MM.1S (cell line): Measurements from ENCODE around the gene IPO9.
A peak's percentile ranks its signal among the peaks of the same experiment; 100 is the strongest.

Experiments used
- DNase-seq: peaks from one replicate; pipeline ENCODE4 v3.0.0-alpha.2; 2015
- H2AFZ ChIP-seq: fragments of 300-600 bp; sonication (generic); 2 replicates; pipeline ENCODE4 v1.6.0; 2016; ENCODE audit warnings: antibody characterized with exemption, low read length
- H3F3A ChIP-seq: fragments of 300-600 bp; sonication (generic); 2 replicates; pipeline ENCODE4 v1.6.1; 2016; ENCODE audit warnings: mild to moderate bottlenecking, antibody characterized with exemption, low read length, moderate library complexity, mixed read lengths; ENCODE audit not compliant: insufficient read depth
- H3K27ac ChIP-seq: fragments of 300-600 bp; sonication (generic); 2 replicates; pipeline ENCODE4 v1.5.1; 2016; ENCODE audit warnings: mild to moderate bottlenecking, low read length
- H3K27me3 ChIP-seq: fragments of 300-600 bp; sonication (generic); replicated peaks from 2 replicates; pipeline ENCODE4 v1.6.0; 2016; ENCODE audit warnings: low read length; ENCODE audit not compliant: insufficient read depth
- H3K36me3 ChIP-seq: fragments of 300-600 bp; sonication (generic); replicated peaks from 2 replicates; pipeline ENCODE4 v1.6.1; 2016; ENCODE audit warnings: mild to moderate bottlenecking, low read length, mixed read lengths; ENCODE audit not compliant: insufficient read depth
- H3K4me1 ChIP-seq: fragments of 300-600 bp; sonication (generic); 2 replicates; pipeline ENCODE4 v1.6.1; 2016; ENCODE audit warnings: low read length, mixed read lengths
- H3K4me2 ChIP-seq: fragments of 300-600 bp; sonication (generic); 2 replicates; pipeline ENCODE4 v1.6.0; 2016; ENCODE audit warnings: low read depth, low read length
- H3K4me3 ChIP-seq: fragments of 300-600 bp; sonication (generic); 2 replicates; pipeline ENCODE4 v1.5.1; 2016; ENCODE audit warnings: low read length, mixed read lengths
- H3K79me2 ChIP-seq: fragments of 300-600 bp; sonication (generic); 2 replicates; pipeline ENCODE4 v1.6.1; 2016; ENCODE audit warnings: mixed run types, low read length, mixed read lengths
- H3K9ac ChIP-seq: fragments of 300-600 bp; sonication (generic); 2 replicates; pipeline ENCODE4 v1.6.1; 2016; ENCODE audit warnings: low read length, mixed read lengths
- H3K9me2 ChIP-seq: fragments of 300-600 bp; sonication (generic); replicated peaks from 2 replicates; pipeline ENCODE4 v1.6.1; 2016; ENCODE audit warnings: mild to moderate bottlenecking, low read length, mixed read lengths; ENCODE audit not compliant: insufficient read depth
- H3K9me3 ChIP-seq: fragments of 300-600 bp; sonication (generic); replicated peaks from 2 replicates; pipeline ENCODE4 v1.6.1; 2016; ENCODE audit warnings: mild to moderate bottlenecking, low read length, mixed read lengths; ENCODE audit not compliant: insufficient read depth
- H4K20me1 ChIP-seq: fragments of 300-600 bp; sonication (generic); 2 replicates; pipeline ENCODE4 v1.6.1; 2016; ENCODE audit warnings: mild to moderate bottlenecking, low read length, moderate library complexity, mixed read lengths; ENCODE audit not compliant: insufficient read depth
- EZH2 ChIP-seq: fragments of 300-600 bp; sonication (generic); optimal IDR thresholded peaks from 2 replicates; pipeline ENCODE3; 2017; ENCODE audit warnings: low read depth, mild to moderate bottlenecking, antibody characterized with exemption, low read length, mixed read lengths
- EZH2phosphoT487 ChIP-seq: fragments of 300-600 bp; sonication (generic); IDR thresholded peaks from 2 replicates; pipeline ENCODE4 v1.6.1; 2018; ENCODE audit warnings: antibody characterized with exemption, low read length
- TF ChIP-seq, protein P1 (sequence below): fragments of 300-600 bp; sonication (generic); IDR thresholded peaks from 2 replicates; pipeline ENCODE4 v1.5.1; 2016; ENCODE audit warnings: antibody characterized with exemption, low read length, mixed read lengths

The IPO9 gene

DNA sequence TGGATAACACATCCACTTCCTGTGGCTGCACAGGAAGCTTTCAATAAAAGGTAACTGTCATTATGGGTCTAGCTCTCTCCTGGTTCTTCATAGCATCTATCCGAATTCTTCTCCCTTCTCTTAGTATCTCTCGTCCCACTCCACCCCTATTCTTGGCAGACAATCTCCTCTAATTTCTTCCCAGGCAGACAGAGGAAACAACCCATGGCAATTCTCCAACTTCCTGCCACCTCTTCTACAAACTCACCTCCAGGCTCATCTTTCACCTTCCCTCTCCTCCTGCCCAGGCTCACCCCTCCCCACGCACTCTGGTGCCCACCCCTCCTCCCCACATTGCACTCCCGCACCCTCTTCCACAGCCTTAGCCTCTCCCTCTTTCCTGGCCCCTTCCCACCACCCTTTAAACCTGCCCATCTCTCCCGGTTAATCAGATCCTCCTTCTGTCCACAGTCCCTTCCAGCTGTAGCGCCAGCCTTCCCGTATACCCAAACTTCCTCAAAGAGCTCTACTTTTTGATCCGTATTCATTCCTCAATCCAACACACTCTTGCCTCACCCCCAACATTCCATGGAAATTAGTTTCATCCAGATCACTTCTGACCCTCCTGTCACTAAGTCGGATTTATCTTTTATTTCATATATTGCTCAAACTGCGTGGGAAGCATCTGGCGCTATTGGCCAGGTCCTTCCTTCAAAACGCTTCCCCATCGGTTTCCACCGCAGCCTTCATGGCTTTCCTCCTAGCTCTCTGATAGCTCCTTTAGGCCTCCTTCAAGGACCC is 85.7 kb downstream of the IPO9 start:
- DNase-seq, result no peak
- Histone ChIP-seq H3K9me2 (no peaks in the 10 kb centered on the region), H3K36me3 (no peaks in the 10 kb centered on the region), H3K4me2 (no peak overlapping the region), H4K20me1 (no peaks in the 10 kb centered on the region), H3K4me1 (peaks cover 4% of the 10 kb centered on the region; the same call in 1 of the 2 replicates), H3K27me3 (no peaks in the 10 kb centered on the region), H3K4me3 (no peak overlapping the region), H3K9me3 (no peaks in the 10 kb centered on the region), H3K27ac (no peak overlapping the region), H2AFZ (no peak overlapping the region), H3F3A (no peaks in the 10 kb centered on the region), H3K79me2 (no peaks in the 10 kb centered on the region), H3K9ac (no peak overlapping the region)
- no peak for TF ChIP-seq EZH2
- no peak for TF ChIP-seq EZH2phosphoT487
- TF ChIP-seq, protein P1, sequence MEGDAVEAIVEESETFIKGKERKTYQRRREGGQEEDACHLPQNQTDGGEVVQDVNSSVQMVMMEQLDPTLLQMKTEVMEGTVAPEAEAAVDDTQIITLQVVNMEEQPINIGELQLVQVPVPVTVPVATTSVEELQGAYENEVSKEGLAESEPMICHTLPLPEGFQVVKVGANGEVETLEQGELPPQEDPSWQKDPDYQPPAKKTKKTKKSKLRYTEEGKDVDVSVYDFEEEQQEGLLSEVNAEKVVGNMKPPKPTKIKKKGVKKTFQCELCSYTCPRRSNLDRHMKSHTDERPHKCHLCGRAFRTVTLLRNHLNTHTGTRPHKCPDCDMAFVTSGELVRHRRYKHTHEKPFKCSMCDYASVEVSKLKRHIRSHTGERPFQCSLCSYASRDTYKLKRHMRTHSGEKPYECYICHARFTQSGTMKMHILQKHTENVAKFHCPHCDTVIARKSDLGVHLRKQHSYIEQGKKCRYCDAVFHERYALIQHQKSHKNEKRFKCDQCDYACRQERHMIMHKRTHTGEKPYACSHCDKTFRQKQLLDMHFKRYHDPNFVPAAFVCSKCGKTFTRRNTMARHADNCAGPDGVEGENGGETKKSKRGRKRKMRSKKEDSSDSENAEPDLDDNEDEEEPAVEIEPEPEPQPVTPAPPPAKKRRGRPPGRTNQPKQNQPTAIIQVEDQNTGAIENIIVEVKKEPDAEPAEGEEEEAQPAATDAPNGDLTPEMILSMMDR, result no peak

DNA sequence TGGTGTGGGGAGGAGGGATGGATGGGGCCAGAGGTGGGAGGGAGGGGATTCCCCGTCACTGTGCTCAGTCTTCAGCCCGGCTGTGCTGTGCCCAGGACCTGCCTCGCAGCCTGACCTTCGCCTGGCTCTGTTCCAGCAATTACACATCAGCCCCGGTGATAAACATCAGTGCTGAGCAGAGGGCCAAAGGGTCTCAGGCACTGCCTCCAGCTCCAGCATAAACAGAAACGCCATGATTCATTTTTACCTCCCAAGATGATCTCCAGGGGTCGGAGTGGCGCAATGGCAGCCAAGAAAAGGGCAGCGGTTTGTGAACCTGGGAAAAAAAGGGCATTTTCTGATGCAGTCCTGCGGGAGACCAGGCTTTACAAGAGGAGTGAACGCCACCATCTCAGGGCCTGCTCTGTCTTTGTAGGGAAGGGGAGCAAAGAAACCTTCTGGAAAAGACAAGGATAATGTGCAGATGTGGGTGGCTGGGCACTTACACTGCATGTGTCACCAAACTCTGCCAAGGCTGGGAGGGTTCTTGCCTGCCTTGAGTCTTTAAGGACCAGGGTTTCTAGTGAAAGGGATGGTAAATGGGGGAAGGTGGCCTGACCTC is 87.8 kb downstream of the IPO9 start:
- H3K27me3 ChIP-seq, result no peaks in the 10 kb centered on the region
- H3K79me2 ChIP-seq, result no peaks in the 10 kb centered on the region
- DNase-seq, result peak; percentile 30
- H2AFZ ChIP-seq, result 0 out of 2 replicates have a peak overlapping the region, but pooled peaks have one; percentile 6
- TF ChIP-seq EZH2phosphoT487 (no peak), EZH2 (no peak)
- TF ChIP-seq, protein P1, result no peak
- no peak overlapping the region for H3K4me3 ChIP-seq
- no peak overlapping the region for H3K9ac ChIP-seq
- H3F3A ChIP-seq, result no peaks in the 10 kb centered on the region
- 0 out of 2 replicates have a peak overlapping the region, but pooled peaks have one; percentile 5 for H3K4me2 ChIP-seq
- H3K4me1 ChIP-seq, result peaks cover 4% of the 10 kb centered on the region; the same call in 1 of the 2 replicates
- no peaks in the 10 kb centered on the region for H3K36me3 ChIP-seq
- no peaks in the 10 kb centered on the region for H3K9me3 ChIP-seq
- H3K9me2 ChIP-seq, result no peaks in the 10 kb centered on the region
- H4K20me1 ChIP-seq, result no peaks in the 10 kb centered on the region
- no peak overlapping the region for H3K27ac ChIP-seq

DNA sequence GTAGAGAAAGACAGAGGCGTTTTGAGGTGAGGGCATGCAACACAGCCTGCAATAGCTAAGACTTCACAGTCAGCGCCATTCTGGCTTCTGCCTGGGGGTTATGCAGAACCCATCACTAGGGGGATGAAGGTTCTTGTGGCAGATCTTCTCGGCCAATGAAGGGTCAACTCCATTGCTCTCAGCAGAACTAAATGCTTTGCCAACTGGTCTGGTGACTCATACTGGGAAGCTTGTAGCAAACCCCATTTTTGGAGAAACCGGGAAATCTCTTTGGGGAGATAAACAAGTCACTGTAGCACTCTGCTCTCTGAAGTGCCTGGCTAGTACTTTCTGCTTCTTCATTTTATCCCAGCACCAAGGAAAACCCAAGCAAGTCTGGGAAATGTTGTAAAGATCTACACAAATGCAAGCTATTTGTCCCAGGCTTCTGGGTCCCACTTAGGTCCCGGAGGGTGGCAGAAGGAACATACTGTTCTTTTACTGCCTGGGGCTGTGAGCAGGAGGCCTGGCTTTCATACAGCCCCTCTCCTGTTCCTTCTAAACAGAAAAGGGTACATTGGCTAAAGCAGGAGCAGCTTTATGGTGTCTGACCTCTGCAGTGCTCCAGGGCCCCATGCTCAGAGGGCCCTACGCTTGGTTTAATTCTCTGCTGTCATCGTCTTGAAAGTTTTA is 88.5 kb downstream of the IPO9 start:
- no peaks in the 10 kb centered on the region for H3K36me3 ChIP-seq
- H3K4me2 ChIP-seq, result no peak overlapping the region
- H3K27ac ChIP-seq, result no peak overlapping the region
- H3F3A ChIP-seq, result no peaks in the 10 kb centered on the region
- no peak overlapping the region for H3K9ac ChIP-seq
- H3K4me1 ChIP-seq, result peaks cover 4% of the 10 kb centered on the region; the same call in 1 of the 2 replicates
- no peak overlapping the region for H2AFZ ChIP-seq
- TF ChIP-seq, protein P1, result no peak
- TF ChIP-seq EZH2phosphoT487, result no peak
- TF ChIP-seq EZH2, result no peak
- no peaks in the 10 kb centered on the region for H3K27me3 ChIP-seq
- no peak overlapping the region for H3K4me3 ChIP-seq
- no peaks in the 10 kb centered on the region for H3K9me3 ChIP-seq
- H4K20me1 ChIP-seq, result no peaks in the 10 kb centered on the region
- no peaks in the 10 kb centered on the region for H3K9me2 ChIP-seq
- no peaks in the 10 kb centered on the region for H3K79me2 ChIP-seq
- no peak for DNase-seq
